EL (cell line): ENCODE results near the gene UBE2F.
"Not testable (repeated sequence)": the region's sequence is repeated elsewhere in the genome, so short reads cannot be mapped to it uniquely, and the experiment has no call there.

Source experiments
- DNase-seq: peaks from one replicate; pipeline ENCODE4 v3.0.0-alpha.2; 2016

UBE2F gene

DNA sequence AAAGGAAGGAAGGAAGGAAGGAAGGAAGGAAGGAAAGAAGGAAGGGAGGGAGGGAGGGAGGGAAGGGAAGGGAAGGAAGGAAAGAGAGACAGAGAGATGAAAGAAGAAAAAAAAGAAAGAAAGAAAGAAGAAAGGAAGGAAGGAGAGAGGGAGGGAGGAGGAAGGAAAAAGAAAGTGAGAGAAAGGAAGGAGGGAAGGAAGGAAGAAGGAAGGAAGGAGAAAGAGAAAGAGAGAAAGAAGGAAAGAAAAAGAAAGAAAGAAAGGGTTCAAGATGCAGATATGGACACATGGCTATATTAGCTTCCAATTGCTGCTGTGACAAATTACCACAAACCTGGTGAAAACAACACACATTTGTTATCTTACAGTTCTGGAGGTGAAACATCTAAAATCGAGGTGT lies 20.4 kb upstream of the UBE2F start:
- no peak for DNase-seq

DNA sequence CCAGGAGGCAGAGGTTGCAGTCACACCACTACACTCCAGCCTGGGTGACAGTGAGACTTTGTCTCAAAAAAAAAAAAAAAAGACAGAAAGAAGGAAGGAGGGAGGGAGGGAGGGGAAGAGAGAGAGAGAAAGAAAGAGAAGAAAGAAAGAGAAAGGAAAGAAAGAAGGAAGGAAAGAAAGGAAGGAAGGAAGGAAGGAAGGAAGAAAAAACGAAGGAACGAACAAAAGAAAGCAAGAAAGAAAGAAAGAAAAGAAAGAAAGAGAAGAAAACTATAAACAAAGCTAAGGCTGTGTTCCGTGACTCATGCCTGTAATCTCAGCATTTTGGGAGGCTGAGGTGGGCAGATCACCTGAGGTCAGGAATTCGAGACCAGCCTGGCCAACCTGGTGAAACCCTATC lies 15.5 kb upstream of the UBE2F start:
- not testable (repeated sequence) for DNase-seq

DNA sequence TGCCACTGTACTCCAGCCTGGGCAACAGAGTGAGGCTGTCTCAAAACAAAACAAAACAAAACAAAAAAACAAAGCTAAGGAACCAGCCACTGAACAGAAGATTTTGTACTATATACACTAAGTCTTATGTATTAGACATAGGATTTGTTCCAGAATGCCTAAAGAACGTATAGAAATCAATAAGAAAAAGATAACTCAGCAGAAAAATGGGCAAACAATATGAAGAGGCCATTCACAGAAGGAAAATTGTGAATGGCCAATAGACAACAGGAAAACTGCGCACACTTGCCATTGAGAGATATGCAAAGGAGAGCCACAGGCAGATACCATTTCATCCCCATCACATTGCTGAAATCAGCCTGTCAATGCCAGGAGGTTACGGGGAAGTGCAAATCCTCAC lies 14.9 kb upstream of the UBE2F start:
- DNase-seq, result no peak

DNA sequence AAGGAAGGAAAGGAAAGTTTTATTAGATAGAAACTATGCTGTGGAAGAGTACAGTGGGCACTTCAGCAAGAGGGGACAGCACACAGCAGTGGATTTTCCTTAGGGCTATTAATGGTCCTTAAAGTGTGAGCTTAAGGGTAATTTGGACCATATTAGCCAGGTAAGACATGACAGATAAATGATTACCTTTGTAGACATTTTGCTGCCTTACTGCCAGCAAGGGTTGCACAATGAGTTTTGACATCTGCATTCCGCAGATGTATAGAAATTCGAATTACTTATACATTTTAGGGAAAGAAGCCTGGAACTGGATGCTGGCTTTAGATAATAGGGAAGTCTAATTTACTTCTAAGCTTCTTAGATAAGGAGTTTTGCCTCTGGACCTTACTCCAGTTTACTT lies 14.0 kb upstream of the UBE2F start:
- no peak for DNase-seq

DNA sequence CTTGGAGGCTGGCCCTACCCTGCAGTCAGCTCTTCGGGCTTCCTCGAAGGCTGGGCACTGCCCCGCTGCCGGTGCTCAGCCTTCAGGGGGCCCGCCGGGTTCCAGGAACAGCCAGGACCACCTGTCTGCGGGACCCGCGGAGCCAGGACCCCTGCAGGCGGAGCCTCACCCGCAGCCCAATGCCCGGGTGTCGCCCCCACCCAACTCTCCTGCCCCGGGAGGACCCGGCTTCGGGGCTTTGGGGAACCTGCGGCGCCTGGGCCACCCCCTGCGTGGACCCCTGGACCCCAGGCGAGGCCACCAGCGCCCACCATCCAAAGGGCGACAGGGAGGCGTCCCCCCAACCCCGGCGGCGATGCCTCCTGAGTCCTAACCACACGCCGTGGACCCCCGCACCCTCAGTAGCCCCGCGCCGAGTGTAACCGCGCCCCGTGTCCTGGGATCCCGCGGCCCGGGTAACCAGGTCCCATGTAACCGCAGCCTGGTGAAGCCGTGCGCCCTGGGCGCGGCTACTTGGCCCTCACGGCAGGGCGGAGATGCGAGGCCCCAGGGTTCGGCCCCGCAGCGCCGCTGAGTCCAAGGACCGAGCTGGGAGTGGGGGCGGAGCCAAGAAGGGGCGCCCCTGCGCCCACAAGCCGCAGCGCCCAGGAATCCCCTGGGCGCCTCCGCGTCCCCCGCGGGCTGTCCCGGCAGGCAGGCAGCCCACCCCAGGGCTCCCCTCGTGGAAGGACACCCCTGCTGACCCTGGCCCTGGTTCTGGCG lies 11.0 kb upstream of the UBE2F start:
- no peak for DNase-seq

DNA sequence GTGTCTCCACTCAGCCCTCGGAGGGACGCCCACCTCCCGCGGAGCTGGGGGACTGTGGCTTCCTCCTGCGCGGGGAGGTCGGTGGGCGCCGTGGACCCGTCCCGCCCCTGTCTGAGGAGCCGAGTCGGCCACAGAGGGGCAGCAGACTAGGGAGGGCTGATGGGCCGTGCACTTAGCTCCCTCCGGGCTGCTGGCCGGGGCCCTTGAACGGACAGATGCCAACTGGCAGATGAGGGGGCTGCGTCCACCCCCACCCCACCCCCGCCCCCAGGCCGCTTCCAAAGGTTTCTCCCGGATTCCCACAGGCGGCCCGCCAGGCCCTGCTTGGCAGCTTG lies 10.4 kb upstream of the UBE2F start:
- DNase-seq, result no peak

DNA sequence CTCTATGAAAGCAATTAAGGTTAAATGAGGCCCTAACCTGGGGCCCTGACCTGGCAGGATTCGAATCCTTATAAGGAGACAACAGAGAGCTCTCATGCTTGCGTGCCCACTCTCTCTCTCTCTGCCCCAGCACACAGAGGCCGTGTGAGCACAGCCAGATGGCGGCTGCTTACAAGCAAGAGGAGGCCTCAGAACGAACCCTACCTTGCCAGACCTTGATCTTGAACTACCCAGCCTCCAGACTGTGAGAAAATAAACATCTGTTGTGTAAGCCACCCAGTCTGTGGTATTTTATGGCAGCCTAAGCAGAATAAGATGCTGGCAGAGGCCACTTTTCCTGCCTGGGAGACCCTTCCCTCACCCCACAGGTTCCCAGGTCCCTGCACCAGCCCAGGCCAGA lies 5.2 kb upstream of the UBE2F start:
- DNase-seq, result no peak

DNA sequence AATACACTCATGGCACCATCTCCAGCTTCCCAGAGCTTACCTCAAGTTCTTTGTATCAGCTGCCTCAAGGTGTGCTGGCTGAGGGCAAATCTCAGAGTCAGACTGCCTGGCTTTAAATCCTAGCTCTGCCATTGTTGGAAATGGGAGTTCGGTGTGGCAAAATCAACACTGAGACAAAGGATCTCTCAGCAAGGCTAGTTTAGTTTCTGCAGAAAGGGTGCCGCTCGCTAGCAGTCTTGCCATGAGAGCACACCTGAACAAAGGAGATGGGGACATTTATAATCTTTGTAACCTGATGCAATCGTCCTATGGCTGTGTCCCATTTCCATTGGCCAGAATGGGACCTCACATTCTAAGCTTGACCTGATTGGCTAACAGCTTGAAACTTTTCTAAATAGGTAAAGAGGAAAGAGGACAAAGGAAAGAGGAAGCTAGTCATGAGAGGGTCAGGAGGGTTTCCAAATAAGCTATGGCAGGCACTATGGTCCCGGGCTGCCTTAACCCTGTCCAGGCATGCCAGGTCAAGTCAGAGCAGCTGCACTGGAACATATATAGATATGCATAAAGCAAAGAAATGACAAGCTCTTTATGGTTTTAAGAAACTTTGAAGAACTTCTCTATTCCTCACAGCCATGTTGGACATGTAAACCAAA lies 4.3 kb upstream of the UBE2F start:
- DNase-seq, result no peak

DNA sequence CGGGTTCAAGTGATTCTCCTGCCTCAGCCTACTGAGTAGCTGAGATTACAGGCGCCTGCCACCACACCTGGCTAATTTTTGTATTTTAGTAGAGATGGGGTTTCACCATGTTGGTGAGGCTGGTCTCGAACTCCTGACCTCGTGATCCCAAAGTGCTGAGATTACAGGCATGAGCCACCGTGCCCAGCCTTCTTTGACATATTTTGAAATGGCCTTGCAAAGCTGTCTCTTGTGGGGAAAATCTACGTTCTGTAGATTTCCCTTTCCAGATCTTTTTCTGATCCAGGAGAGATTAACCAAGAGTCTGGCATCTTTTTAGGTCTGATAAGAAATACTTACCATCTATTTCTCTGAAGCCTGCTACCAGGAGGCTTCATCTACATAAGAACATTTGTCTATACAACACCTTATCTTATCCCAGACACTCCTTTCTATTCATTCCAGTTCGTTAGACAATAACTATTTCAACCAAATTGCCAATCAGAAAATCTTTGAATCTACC lies 3.3 kb upstream of the UBE2F start:
- not testable (repeated sequence) for DNase-seq

DNA sequence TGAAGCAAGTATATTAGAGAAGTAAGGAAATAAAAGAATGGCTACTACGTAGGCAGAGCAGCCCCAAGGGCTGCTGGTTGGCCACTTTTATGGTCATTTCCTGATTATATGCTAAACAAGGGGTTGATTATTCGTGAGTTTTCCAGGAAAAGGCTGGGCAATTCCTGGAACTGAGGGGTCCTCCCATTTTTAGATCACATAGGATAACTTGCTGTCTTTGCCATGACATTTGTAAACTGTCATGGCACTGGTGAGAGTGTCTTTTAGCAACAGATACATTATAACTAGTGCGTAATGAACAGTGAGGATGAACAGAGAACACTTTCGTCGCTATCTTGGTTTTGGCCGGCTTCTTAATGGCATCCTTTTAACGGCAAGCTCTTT lies 2.6 kb upstream of the UBE2F start:
- no peak for DNase-seq

DNA sequence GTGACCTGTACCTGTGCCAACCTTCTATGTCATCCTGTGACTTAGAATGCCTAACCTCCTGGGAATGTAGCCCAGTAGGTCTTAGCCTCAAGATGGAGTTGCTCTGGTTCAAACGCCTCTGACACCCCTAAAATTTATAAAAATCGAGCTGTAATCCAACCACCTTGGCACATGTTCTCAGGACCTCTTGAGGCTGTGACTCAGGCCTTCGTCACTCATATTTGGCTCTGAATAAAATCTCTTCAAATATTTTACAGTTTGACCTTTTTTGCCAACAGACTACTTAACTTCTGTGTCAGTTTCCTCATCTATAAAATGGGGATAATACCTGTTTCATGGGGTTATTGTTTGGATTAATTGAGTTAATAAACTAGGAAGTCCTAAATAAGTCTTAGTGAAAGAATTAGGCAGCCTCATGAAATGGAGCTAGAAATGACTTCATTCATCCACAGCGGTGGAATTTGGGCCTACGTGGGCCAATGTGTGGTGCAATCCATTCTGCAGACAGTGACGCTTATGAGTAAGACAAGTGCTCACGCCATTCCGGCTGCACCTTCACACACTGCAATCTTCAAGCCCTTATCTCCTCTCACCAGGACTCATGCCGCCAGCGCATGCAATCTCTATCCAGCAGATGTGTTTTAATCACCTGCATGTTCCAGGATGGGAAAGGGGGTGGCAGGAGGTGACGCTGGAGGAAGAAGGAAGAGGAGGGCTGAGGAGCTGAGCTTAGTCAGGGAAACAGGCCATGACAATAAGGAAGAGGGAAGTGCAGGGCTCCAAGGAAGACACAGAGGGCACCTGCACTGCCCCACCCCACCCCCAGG lies 2.0 kb upstream of the UBE2F start:
- DNase-seq, result peak; percentile 31

DNA sequence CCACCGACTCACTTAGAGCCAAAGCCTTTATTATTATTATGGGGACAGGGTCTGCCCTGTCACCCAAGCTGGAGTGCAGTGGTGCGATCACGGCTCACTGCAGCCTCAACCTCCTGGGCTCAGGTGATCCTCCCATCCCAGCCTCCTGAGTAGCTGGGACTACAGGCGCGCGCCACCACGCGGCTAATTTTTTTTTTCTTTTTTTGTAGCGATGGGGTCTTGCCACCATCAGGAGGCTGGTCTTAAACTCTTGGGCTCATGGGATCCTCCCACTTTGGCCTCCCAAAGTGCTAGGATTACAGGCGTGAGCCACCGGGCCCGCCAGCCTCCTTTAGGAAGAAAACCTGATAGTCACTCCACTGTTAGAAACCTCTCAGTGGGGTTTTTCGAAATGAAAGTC lies 970 bp upstream of the UBE2F start:
- not testable (repeated sequence) for DNase-seq

DNA sequence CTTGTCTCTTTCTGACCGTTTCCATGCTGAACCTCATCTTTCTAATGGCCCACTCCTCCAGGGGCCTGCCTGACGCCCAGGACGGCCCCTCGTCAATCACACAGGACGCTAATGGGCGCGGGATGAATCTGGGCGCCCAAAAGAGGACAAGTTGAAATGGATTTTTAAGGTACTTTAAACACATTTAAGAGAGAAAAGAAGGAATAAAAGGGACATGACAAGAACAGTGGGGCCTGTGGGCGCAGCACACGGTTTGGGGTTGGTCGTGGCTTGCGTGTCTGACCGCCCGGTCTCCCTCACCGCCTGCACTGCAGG lies 607 bp upstream of the UBE2F start:
- no peak for DNase-seq

DNA sequence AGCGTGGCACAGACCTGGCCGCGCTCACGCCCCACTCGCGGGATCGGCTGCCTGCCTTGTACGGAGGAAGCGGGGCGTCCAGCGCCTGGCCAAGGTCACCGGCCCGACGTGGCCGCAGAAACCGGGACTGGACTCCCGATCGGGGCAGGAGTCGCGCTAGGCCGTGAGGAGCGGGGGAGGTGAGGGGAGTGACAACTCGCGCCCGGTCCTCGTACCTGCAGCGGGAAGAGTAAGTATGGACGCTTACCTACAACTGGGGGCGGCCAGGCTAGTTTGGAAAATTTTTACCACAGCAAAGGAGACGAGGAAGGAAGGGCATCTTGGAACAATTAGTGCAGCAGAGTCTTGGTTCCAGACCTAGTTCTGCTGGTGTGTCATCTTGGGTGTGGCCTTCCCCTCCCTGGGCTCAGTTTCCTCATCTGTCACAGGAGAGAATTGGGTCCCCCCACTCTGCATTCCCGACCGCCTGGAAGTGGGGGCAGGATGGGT lies 693 bp downstream of the UBE2F start:
- DNase-seq, result peak; percentile 13

DNA sequence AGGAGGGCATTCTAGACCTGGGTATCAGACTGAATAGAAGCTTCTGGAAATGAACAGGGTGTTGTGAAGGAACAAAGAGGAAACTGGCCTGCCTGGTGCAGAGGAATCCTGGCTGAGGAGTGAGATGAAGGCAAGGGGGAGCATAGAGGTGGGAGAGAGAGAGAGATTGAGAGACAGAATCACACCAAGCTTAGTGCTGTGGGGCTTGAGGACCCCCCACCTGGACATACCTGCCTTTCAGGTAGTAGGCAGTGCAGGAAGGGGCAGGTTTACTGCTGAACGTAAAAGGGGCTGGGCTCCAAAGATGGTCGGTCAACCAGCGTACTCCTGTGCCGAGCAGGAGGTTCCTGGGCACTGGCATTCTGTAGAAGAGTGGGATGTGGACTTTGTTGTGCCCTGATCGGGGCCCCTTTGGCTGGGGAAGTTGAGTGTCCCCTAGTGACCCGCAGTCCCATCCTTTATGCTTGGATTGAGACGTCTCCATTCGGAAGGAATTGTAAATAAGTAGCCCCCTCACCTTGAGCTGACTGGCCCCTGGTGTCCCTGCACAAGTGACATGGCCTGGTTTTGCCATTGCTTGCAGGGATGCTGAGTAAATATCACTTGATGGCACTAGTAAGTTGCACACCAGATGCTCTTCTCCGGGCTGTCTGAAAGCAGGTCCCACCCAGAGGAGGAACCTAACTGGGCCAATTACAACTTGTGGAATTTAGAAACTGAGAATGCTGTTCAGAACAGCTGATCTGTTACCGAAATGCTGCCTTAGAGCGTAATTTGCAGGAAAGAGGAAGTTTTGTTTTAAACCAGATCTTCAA lies 1.4 kb downstream of the UBE2F start:
- DNase-seq, result peak; percentile 48

DNA sequence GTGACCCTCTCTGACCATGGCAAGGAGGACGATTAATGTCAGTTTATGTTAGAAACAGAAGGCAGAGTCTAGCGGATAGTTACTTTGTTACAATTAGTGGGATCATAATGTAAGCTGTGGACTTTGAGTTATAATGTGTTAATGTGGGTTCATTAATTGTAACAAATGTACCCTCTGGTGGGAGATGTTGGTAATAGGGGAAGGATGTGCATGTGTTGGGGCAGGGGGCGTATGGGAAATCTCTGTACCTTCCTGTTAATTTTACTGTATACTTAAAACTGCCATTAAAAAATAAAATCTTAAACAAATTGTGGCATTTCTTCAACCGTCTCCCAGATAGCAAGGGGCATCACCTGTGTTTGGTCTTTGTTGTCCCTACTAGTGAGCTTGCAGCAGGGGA lies 4.8 kb downstream of the UBE2F start:
- DNase-seq, result no peak

DNA sequence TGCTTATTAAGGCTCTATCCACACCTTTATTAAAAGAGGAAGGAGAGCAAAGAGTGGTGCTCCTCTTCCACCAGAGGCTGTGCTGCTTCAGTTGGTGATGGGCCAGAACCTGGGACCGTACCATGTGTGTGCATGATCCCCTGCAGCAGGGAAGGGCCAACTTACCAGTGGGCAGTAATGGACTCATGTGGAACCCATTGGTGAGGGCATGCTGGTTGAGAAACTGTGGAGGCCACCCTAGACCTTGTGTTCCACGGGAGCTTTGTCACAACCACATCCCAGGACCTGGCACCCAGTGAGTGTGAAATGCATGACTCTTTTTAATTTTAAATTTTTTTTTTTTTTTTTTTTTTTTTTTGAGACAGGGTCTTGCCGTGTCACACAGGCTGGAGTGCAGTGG lies 5.4 kb downstream of the UBE2F start:
- DNase-seq, result no peak

DNA sequence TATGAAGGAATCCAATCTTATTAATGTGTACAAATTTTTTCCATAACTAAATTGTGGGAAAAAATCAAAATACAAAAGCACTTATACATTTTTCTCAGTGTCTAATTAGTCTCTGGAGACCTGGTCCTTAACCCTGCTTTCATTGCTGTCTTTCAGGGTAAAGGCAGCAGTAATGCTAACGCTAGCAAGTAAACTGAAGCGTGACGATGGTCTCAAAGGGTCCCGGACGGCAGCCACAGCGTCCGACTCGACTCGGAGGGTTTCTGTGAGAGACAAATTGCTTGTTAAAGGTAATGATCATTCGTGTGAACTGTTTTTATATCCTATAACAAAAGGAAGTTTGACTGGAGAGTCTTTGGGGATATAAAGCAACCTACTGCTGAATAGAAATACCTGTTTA lies 6.1 kb downstream of the UBE2F start:
- DNase-seq, result no peak

DNA sequence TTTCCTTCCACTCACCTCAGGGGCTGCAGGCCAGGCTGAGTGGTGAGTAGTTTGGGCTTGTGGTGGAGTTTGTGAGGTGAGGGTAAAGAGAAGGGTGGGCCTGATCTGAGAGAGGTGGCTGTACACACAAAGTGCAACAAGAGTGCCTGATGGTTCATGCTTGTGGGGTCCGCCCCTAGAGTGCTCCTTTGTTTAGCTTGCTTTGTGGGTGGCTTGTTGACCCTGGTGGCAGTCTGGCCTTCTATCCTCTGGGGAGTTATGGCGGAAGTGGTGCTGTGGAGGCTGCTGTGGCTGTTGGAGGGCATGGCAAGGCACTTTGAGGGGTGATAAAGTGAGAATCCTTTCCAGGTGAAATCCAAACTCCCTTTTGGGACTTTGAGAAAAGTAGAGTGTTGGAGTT lies 10.6 kb downstream of the UBE2F start:
- DNase-seq, result no peak

DNA sequence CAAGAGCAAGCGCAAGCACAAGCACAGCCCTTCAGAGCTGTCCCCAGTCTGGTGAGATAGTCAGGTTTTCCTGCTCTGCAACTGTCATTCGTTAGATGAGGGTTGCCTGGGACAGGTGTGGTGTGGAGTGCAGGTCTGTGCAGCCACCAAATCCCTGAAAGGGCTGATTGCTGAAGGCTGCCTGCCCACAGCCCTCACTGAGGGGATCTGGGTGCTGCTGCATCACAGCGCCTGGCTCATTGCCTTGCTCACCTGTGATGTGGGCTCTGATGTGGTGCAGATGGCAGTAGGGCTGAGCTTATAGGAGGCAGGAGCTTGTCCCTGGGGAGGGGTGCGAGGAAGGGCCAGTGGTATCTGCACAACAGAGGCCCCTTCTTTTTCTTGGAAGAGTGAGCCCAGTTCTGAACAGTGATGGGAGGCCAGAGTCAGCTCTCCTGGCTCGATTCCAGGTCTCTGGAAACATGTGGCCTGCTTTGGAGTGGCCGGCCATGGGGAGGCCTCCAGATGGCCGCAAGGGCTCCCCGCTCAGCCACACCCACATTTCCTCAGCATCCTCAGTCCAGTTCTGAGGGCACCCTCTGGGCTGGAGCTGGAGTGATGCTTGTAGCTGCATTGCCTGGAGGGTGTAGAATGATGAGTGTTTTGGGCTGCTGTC lies 11.4 kb downstream of the UBE2F start:
- peak; percentile 42 for DNase-seq

DNA sequence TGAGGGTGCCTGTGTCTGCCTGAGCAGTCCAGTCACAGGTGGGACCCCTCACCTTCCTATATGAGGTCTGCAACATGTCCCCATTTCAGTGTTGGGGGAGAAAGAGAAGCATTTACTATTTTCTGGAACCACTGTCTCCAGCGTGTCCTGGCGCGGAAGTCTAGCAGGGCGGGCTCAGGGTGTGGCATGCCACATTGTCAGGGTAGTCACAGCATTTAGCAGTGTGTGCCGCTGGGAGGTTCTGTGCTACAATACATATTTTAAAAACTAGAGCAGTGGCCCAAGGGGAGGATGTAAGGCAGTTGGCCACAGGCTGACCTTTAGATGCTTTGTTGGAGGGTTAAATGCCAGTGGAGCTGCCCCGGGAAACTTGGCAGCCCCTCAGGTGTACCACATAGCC lies 12.5 kb downstream of the UBE2F start:
- DNase-seq, result no peak

DNA sequence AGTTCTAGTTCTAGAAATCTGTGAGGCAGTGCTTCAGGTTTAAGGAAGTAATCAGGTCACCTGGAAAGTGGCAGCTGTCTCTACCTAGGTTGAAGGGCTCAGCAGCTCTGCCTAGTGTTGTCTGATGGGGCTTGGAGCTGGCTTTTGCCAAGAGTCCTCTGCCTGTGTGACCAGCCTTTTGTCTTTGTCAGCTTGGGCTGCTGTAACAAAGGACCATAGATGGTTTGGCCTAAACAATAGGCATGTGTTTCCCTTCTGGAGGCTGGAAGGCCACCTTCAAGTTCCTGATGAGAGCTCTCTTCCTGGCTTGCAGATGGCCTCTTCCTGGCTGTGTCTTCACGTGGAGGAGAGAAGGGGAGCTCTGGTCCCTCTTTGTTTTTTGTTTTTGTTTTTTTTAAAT lies 13.3 kb downstream of the UBE2F start:
- no peak for DNase-seq

DNA sequence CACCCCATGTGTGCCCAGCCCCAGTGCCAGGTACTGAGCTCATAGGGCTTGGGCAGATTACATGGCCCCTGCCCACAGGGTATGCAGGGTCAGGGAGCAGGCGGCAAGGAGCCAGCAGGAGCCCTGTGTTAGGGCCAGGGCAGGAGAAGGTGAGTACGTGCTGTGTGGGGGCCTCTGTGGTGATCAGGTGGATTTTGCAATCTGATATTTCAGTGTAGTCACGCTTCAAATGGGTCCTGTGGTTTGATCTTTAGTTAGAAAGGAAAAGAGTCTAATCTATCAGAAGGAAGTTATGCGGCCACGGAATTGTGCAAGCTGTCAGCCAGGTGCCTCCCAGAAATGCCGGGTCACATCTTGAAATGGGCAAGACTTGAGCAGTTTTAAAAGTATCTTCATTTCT lies 13.9 kb downstream of the UBE2F start:
- no peak for DNase-seq
